Dermis microvascular lymphatic vessel endothelial cell (primary cell): Measurements from ENCODE around the gene MAP4. TPM values are rescaled to one million over a fixed set of nuclear protein-coding genes. Genes with fewer than 3 reads are reported as not detected.
"Not testable (repeated sequence)": the region's sequence is repeated elsewhere in the genome, so short reads cannot be mapped to it uniquely, and the experiment has no call there.

Experiments
- DNase-seq, 2 donors: peaks; one replicate each; pipeline versions ENCODE4 v3.0.0 to v3.0.0-alpha.2; 2010; ENCODE audit warnings: low read depth in 2 of 2
- total RNA-seq: library from RNA; depleted of rRNA; stranded (reverse); fragments of >200 nt; gene quantifications from 2 replicates; pipeline ENCODE4 v1.2.1, GENCODE V29; 2014

Gene MAP4
- total RNA-seq, 1 donor from 2014 or later = 41.2 TPM

- DNase-seq = no peak
Observed at GRCh38 chr3:48014358-48014757, 1.9 kb downstream of the MAP4 start.

- DNase-seq = peak in 1 of 2 donors; percentile 60
Observed at GRCh38 chr3:48013288-48013980, 2.8 kb downstream of the MAP4 start.

- DNase-seq = no peak
Observed at GRCh38 chr3:48012659-48013058, 3.6 kb downstream of the MAP4 start.

- DNase-seq = not testable (repeated sequence)
Observed at GRCh38 chr3:48008066-48008465, 8.2 kb downstream of the MAP4 start.

GRCh38 chr3:48007361-48007760 lies 8.9 kb downstream of the MAP4 start:
- not testable (repeated sequence) for DNase-seq

- DNase-seq = not testable (repeated sequence)
Observed at GRCh38 chr3:48006794-48007193, 9.4 kb downstream of the MAP4 start.

GRCh38 chr3:48004694-48005093 lies 11.5 kb downstream of the MAP4 start:
- DNase-seq = no peak

GRCh38 chr3:48002787-48003186 lies 13.4 kb downstream of the MAP4 start:
- DNase-seq = no peak

GRCh38 chr3:48001991-48002390 lies 14.2 kb downstream of the MAP4 start:
- no peak for DNase-seq

GRCh38 chr3:48000212-48000611 lies 16.0 kb downstream of the MAP4 start:
- no peak for DNase-seq

- no peak for DNase-seq
Observed at GRCh38 chr3:47996440-47996839, 19.8 kb downstream of the MAP4 start.

- no peak for DNase-seq
Observed at GRCh38 chr3:47994180-47994579, 22.0 kb downstream of the MAP4 start.

- DNase-seq = no peak
Observed at GRCh38 chr3:47991341-47991740, 24.9 kb downstream of the MAP4 start.

- peak; percentile 80 to 94 for DNase-seq
Observed at GRCh38 chr3:47989981-47990440, 26.2 kb downstream of the MAP4 start.

- peak; percentile 49 to 58 for DNase-seq
Observed at GRCh38 chr3:47985381-47985780, 30.8 kb downstream of the MAP4 start.

GRCh38 chr3:47984075-47984728 lies 32.0 kb downstream of the MAP4 start:
- DNase-seq = peak; percentile 11 to 42

- no peak for DNase-seq
Observed at GRCh38 chr3:47980795-47981194, 35.4 kb downstream of the MAP4 start.

- DNase-seq = no peak
Observed at GRCh38 chr3:47979070-47979469, 37.1 kb downstream of the MAP4 start.

GRCh38 chr3:47978386-47978785 lies 37.8 kb downstream of the MAP4 start:
- DNase-seq = no peak

- DNase-seq = no peak
Observed at GRCh38 chr3:47976135-47976732, 40.0 kb downstream of the MAP4 start.

GRCh38 chr3:47974974-47975470 lies 41.2 kb downstream of the MAP4 start:
- peak in 1 of 2 donors; percentile 72 for DNase-seq

- no peak for DNase-seq
Observed at GRCh38 chr3:47971081-47971480, 45.1 kb downstream of the MAP4 start.
